ENCODE data around the gene GALR2.

Gene GALR2

DNA sequence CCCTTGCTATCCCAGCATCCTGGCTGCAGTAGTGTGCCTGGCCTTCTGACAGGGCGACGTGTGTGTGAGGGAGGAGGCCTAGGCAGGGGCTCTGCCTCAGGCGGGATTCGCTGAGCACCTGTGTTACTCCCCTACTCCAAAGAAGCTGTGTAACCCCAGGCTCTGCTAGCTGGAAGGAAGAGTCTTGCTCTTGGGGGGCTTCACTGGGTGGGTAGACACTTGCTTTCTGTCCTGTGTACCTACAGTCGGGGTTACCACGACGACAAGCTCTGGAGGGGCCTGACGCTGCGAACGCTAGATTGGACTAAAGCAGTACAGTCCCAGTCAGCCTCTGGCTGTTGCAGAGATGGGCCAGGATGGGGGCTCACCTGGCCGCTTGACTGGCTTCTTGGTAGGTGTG lies 19.5 kb downstream of the GALR2 start:
- no peak for DNase-seq (ENCODE audit: low read depth)

- DNase-seq (ENCODE audit: low read depth) = no peak
Observed at GRCh38 chr17:76095943-76096342, 21.4 kb downstream of the GALR2 start.

GRCh38 chr17:76097716-76098295 lies 23.2 kb downstream of the GALR2 start:
- DNase-seq (ENCODE audit: low read depth) = no peak

GRCh38 chr17:76102944-76103273 lies 28.3 kb downstream of the GALR2 start:
- DNase-seq (ENCODE audit: low read depth) = no peak

DNA sequence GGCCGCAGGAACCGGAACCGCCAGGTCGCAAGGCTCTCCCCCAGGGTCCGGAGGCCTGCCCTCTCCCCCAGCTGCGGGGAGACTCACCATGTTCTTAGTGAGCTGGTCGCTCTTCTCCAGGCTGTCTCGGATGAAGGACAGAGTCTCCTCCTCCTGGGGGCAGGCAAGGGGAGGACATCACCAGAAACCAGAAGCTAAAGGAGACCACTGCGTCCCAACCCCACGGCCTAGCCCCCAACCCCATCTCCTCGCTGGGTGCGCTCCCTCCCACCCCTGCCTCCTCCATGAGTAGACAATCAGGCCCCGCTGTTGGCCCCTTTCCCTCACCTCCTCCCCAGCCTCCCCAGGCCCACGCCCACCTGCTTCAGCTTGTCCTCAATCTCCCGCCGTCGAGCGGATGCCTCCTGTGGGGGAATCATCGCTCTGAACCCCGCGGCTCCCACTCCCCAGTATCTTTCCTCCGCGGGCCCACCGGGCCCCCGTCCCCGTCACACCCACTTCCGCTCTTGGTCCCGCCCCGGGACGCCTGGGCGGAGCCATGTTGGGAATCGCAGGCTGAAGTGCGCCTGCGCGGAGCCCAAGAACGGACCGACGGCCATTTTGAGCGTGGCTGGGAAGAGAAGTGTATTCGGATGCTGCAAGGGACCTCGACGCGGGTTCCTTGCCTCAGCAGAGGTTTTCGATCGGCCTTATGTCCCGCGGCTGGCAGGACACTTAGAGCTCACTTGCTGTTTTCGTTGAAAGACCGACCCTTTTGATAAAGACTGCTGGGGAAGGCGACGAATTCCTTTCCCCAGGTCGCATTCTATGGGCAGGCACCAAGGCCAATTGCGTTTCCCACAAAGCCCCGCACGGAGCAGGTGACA lies 28.9 kb downstream of the GALR2 start, which contains the start of gene EXOC7:
EXOC7 (minus strand) TSS at position 514 of the 866 bp plus-strand sequence; CDS start at position 419, 95 bp downstream.
- DNase-seq (ENCODE audit: low read depth) = peak; percentile 91

DNA sequence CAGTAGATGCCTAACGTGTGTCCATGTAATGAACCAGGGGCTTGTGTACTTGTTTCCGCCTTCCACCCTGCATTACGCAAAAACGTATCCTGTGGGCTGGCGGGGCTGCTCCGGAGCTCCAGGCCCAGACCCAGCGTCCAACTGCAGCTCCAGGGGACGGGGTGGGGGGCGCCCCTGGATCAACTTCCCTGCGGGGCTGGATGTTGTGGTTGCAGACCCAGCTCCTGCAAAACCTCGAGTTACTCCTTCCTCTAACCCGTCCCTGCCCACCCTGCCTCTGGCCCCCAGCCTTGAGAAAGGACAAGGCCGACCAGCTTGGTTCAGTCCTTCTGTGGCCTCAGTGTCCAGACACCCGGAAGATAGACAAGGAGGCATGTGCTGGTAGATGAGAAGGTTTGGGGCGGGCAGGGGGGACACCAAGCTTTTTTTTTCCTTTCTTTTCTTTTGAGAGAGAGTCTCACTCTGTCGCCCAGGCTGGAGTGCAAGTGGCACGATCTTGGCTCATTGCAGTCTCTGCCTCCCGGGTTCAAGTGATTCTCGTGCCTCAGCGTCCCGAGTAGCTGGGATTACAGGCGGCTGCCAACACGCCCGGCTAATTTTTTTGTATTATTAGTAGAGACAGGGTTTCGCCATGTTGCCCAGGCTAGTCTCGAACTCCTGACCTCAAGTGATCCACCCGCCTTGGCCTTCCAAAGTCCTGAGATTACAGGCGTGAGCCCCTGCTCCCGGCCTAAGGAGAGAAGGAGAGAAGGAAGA lies 29.7 kb downstream of the GALR2 start:
- no peak for DNase-seq (ENCODE audit: low read depth)

DNA sequence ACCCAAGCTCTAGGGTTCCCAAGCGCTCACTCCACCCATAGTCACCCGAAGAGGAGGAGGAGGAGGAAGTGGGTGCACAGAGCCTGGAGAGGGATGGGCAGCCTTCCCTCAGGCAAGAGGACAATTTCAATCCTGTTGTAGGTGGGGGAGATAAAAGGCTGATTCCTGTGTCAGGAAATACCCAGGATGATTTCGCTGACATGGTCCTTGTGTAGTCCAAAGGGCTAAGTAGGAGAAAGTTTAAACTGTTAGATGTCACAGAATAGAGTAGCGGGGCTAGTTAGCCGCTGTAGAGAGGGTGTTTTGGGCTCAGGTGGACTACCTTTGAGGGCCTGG lies 30.3 kb downstream of the GALR2 start:
- no peak for DNase-seq (ENCODE audit: low read depth)

- no peak for DNase-seq (ENCODE audit: low read depth)
Observed at GRCh38 chr17:76106703-76107102, 32.1 kb downstream of the GALR2 start.

- DNase-seq (ENCODE audit: low read depth) = no peak
Observed at GRCh38 chr17:76107509-76107908, 32.9 kb downstream of the GALR2 start.

- no peak for DNase-seq (ENCODE audit: low read depth)
Observed at GRCh38 chr17:76111956-76112355, 37.4 kb downstream of the GALR2 start.

- DNase-seq (ENCODE audit: low read depth) = no peak
Observed at GRCh38 chr17:76115138-76115754, 40.7 kb downstream of the GALR2 start.

DNA sequence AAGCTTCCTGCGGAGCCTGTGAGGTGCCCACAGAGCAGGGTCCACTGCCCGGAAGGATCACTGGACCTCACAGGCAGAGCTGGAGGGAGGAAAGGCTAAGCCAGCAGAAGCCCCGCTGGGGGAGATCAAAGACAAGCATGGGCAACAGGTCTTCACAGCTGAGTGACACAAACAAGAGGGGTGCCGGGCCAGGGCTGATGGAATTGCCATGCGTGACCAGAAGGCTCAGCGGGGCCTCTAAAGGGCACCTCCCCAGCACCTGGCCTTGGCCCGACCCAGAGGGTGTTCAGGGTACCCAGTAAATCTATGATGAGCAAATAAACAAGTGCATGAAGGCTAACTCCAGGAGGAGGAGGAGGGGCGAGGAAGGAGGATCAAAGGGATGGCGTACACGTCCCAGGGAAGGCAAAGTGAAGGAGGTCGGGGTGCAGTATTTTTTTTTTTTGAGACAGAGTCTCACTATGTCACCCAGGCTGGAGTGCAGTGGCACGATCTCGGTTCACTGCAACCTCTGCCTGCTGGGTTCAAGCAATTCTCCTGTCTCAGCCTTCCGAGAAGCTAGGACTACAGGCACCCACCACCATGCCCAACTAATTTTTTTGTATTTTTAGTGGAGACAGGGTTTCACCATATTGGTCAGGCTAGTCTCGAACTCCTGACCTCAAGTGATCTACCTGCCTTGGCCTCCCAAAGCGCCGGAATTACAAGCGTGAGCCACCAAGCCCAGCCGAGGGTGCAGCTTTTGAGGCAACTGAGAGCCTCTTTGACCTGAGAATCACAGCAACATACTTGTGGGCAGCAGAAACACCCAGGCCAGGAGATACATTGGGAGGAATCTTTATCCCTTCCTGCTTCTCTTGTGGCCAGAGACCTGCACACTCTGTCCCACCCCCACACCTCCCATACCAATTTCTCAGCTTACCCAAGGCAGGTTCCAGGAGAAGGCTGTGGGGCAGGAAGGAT lies 45.1 kb downstream of the GALR2 start:
- no peak for DNase-seq (ENCODE audit: low read depth)

DNA sequence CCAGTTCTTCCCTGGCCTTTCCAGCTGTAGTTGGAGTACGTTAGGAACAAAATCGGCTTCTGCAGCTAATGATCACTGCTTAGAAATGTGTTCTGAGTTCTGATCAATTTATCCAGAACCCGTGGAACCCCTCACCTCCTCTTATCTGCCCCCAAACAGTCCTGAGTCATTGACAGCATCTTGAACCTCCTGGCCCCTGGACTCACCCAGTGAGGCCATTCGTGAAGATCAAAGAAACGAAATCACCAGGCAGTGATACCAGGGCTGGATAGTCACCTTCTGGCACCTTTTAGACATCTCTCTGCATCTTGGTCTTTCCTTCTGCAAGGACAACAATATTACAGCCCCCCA lies 46.1 kb downstream of the GALR2 start:
- DNase-seq (ENCODE audit: low read depth) = no peak

- DNase-seq (ENCODE audit: low read depth) = no peak
Observed at GRCh38 chr17:76121932-76122430, 47.4 kb downstream of the GALR2 start.

DNA sequence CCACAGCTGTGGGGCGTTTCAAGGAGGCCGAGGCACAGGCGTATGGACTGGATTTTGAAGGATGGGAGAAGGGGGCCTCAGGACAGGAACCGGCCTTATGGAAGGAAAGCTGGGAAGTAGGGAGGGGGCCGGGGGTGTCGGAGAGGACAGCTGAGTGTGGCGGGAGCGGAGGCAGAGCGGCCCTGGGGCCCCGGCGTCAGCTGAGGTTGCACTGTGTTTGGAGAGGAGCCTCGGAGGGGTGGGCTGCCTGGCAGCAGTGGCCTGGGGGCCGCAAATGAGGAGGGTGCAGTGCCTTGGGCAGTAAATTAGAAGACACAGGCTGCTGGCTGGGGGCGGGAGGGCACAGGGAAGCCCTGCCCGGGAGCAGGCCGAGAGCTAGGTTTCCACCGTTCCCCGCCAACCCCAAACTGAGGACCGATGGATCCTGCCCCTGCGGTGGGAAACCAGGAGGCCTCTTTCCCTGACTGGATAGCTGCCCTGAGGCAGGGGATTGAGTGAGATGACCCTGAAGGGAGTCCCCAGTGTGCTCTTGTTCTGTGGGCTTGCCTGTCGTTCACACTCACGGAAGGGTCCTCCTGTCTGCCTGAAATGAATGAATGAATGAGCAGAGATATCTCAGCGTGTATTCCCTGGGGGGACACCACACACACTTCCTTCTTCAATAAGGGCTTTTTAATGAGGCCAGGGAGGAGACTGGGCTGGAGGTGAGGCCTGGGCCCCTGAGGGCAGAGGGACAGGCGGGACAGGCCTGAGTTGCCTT lies 48.0 kb downstream of the GALR2 start:
- no peak for DNase-seq (ENCODE audit: low read depth)

DNA sequence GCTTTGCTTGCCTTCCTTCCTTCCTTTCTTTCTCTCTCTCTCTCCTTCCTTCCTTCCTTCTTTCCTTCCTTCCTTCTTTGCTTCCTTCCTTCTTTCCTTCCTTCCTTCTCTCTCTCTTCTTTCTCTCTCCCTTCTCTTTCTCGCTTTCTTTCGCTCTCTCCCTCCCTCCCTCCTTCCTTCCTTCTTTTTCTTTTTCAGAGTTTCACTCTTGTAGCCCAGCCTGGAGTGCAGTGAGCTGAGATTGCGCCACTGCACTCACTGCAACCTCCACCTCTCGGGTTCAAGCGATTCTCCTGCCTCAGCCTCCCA lies 48.6 kb downstream of the GALR2 start:
- no peak for DNase-seq (ENCODE audit: low read depth)

DNA sequence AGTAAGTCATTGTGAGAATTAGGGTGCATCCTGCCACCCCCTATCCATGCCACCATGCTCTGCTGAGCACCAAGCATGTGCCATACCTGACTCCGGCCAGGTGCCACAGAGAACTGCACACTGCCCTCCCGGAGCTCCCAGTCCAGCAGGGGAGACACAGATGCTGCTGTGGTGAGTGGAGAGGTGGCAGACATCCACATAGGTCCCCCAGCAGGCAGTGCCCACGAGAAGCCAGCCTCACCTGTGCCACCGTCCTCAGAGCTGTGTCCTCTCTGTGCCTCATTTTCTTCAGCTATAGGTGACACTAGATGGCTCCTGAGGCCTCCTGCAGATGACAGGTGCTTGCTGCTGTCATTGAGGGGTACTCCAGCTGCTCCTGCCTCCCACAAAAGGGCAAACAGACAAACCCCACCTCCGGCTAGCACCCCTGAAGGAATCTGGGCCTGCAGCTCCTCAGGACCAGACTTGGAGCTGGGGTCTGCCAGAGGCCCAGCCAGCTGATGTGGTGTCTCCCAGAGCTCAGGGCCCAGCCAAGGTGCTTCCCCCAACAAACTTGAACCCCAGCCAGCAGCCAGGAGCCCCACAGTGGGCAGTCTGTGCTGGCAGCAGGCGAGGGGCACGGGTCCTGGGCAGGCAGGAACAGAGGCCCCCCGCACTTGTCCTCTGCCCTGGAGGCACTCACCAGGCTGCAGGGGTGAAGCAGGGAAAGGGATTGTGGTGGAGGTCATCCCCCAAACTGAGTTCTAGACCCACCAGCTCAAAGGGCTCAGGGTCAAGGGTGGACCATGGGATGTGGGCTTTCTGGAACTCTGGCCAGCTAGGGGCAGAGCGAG lies 49.4 kb downstream of the GALR2 start:
- no peak for DNase-seq (ENCODE audit: low read depth)

DNA sequence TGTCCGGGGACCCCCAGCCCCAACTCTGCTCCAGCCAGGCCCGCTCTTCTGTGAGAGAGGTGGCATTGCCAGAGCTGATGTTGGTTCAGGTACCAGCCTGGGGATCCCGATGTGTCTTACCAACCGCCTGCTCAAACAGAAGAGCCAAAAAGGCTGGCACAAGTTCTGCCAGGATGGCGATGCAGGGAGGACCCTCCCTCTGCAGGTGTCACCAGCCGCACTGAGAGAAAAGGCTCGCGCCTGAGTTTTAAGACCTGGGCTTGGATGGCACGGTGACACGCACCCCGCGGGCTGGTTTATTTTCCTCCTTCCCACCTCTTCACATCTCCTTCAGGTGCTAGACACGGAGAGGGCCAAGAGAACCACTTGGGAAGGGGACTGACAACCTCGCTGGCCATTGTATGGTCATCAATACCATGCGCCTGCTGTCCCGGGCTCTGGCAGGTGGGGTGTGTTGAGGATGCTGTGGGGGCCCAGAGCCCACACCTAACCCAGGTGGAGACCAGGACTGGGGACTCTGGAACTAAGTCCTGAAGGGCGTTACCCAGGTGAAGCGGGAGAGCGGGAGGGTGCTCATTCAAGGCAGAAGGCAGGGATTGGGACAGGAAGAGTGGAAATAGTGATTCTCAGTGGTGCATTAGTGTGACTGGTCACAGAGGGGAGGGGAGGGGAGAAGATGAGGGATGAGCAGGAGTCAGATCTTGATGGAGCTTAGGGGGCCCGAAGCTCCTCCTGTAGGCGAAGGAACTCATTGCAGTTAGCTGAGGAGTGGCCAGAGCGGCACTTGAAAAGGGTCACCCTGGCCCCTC lies 50.2 kb downstream of the GALR2 start:
- no peak for DNase-seq (ENCODE audit: low read depth)

DNA sequence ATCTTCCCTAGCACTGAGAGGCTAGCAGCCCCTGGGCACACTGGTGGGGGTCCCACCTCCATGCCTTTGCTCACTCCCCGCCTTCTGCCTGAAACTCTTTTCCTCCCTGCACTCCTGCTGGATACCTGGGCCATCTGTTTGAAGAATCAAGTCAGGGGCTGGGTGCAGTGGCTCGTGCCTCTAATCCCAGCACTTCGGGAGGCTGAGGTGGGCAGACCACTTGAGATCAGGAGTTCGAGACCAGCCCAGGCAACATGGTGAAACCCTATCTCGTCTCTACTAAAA lies 50.8 kb downstream of the GALR2 start:
- DNase-seq (ENCODE audit: low read depth) = no peak

All from activated T-cell treated with anti-CD3 and anti-CD28 coated beads for 24 hours (primary cell).